GM23338 (cell line): ENCODE measurements around the gene GFI1B. TPM values are rescaled to one million over a fixed set of nuclear protein-coding genes. Genes with fewer than 3 reads are reported as not detected.

Experiments used
- ATAC-seq: fragments of 200-7000 bp; cut with Tn5 transposase; 3 replicates; pipeline ENCODE4 v1.9.1; 2020
- DNase-seq: peaks from one replicate; pipeline ENCODE4 v3.0.0-alpha.2; 2015; ENCODE audit warnings: low spot score
- H2AFZ ChIP-seq: fragments of 200-600 bp; sonication (generic); 2 replicates; pipeline ENCODE4 v1.8.0; 2016; ENCODE audit warnings: antibody characterized with exemption, mild to moderate bottlenecking, moderate library complexity
- H3F3A ChIP-seq: fragments of 200-600 bp; sonication (generic); replicated peaks from 2 replicates; pipeline ENCODE4 v1.8.0; 2017; ENCODE audit warnings: antibody characterized with exemption, mixed run types, low read depth
- H3K27ac ChIP-seq: fragments of 200-600 bp; sonication (generic); 2 replicates; pipeline ENCODE4 v1.6.1; 2016; ENCODE audit warnings: low read depth
- H3K27me3 ChIP-seq: fragments of 200-600 bp; sonication (generic); 2 replicates; pipeline ENCODE4 v1.8.0; 2016; ENCODE audit warnings: mild to moderate bottlenecking, mixed run types, moderate library complexity; ENCODE audit not compliant: insufficient read depth
- H3K36me3 ChIP-seq: fragments of 200-600 bp; sonication (generic); 2 replicates; pipeline ENCODE4 v1.8.0; 2016; ENCODE audit warnings: mild to moderate bottlenecking; ENCODE audit not compliant: insufficient read depth
- H3K4me1 ChIP-seq: fragments of 200-600 bp; sonication (generic); 2 replicates; pipeline ENCODE4 v1.8.0; 2016; ENCODE audit warnings: mild to moderate bottlenecking, moderate library complexity; ENCODE audit not compliant: insufficient read depth
- H3K4me2 ChIP-seq: fragments of 200-600 bp; sonication (generic); 2 replicates; pipeline ENCODE4 v1.7.1; 2017; ENCODE audit warnings: mixed run types
- H3K4me3 ChIP-seq: fragments of 200-600 bp; sonication (generic); 2 replicates; pipeline ENCODE4 v1.6.1; 2016; ENCODE audit warnings: mixed run types
- H3K79me2 ChIP-seq: fragments of 200-600 bp; sonication (generic); replicated peaks from 2 replicates; pipeline ENCODE4 v1.8.0; 2017; ENCODE audit warnings: mild to moderate bottlenecking; ENCODE audit not compliant: insufficient read depth
- H3K9me2 ChIP-seq: fragments of 200-600 bp; sonication (generic); 2 replicates; pipeline ENCODE4 v1.8.0; 2017; ENCODE audit not compliant: insufficient read depth
- H4K20me1 ChIP-seq: fragments of 200-600 bp; sonication (generic); replicated peaks from 2 replicates; pipeline ENCODE4 v1.8.0; 2017; ENCODE audit warnings: mild to moderate bottlenecking; ENCODE audit not compliant: insufficient read depth
- H3K27ac Mint-ChIP-seq: 2 replicates; pipeline ENCODE4 v1.8.0; 2020; ENCODE audit warnings: inconsistent platforms, mild to moderate bottlenecking, moderate library complexity, mixed read lengths
- H3K27me3 Mint-ChIP-seq: 3 replicates; pipeline ENCODE4 v1.8.0; 2022; ENCODE audit warnings: low read depth, mild to moderate bottlenecking, moderate library complexity, mixed read lengths, inconsistent platforms; ENCODE audit not compliant: insufficient read depth, poor library complexity
- H3K36me3 Mint-ChIP-seq: 3 replicates; pipeline ENCODE4 v1.8.0; 2021; ENCODE audit warnings: low read depth, mild to moderate bottlenecking, inconsistent platforms, moderate library complexity, mixed read lengths
- H3K4me1 Mint-ChIP-seq: 3 replicates; pipeline ENCODE4 v1.8.0; 2020; ENCODE audit warnings: mild to moderate bottlenecking, inconsistent platforms, mixed read lengths
- H3K4me3 Mint-ChIP-seq: 3 replicates; pipeline ENCODE4 v1.8.0; 2021; ENCODE audit warnings: moderate library complexity, mild to moderate bottlenecking, inconsistent platforms, mixed read lengths
- H3K9me3 Mint-ChIP-seq: 3 replicates; pipeline ENCODE4 v1.8.0; 2020; ENCODE audit warnings: moderate library complexity, mild to moderate bottlenecking, inconsistent platforms, mixed read lengths
- EZH2 ChIP-seq: fragments of 200-600 bp; sonication (generic); IDR thresholded peaks from one replicate; pipeline ENCODE4 v1.8.0; 2017; ENCODE audit warnings: antibody characterized with exemption, mild to moderate bottlenecking, low read depth; ENCODE audit not compliant: unreplicated experiment
- EZH2phosphoT487 ChIP-seq: fragments of 200-600 bp; sonication (generic); IDR thresholded peaks from one replicate; pipeline ENCODE4 v1.8.1; 2018; ENCODE audit warnings: antibody characterized with exemption; ENCODE audit not compliant: unreplicated experiment
- JUNB ChIP-seq: IDR thresholded peaks from one replicate; pipeline ENCODE4 v1.6.1; 2016; ENCODE audit warnings: antibody characterized with exemption; ENCODE audit not compliant: unreplicated experiment
- ZNF331 ChIP-seq: fragments of 250-450 bp; sonication (Bioruptor Pico); IDR thresholded peaks from 2 replicates; pipeline ENCODE4 v1.5.0; 2020; ENCODE audit warnings: low read depth, mild to moderate bottlenecking, moderate library complexity
- ZNF462 ChIP-seq: fragments of 250-450 bp; sonication (Bioruptor Pico); IDR thresholded peaks from 2 replicates; pipeline ENCODE4 v1.5.0; 2020; ENCODE audit warnings: mild to moderate bottlenecking, moderate library complexity
- polyA plus RNA-seq: library from polyadenylated mRNA; unstranded; fragments of >200 nt; fragmentation: Nextera tagmentation; extraction: Ambion mirVana; gene quantifications from 2 replicates; pipeline ENCODE4 v1.2.1, GENCODE V29; 2016
- total RNA-seq: library from RNA; depleted of rRNA; stranded (reverse); fragments of >200 nt; shearing (Covaris generic); gene quantifications from 2 replicates; pipeline ENCODE4 v1.2.3, GENCODE V29; 2014

GFI1B gene
- total and polyA plus RNA-seq, 2 experiments from 2014 or later = 0.38 TPM; not detected in 1

- Histone ChIP-seq H3K4me1 (peaks cover 31% of the 10 kb centered on the region), H3K4me3 (no peak overlapping the region), H3F3A (no peaks in the 10 kb centered on the region), H2AFZ (peak overlapping the region; percentile 38), H4K20me1 (no peaks in the 10 kb centered on the region; the same call in 1 of the 2 replicates), H3K27me3 (no peaks in the 10 kb centered on the region), H3K79me2 (peaks cover 31% of the 10 kb centered on the region), H3K4me2 (0 out of 2 replicates have a peak overlapping the region, but pooled peaks have one; percentile 35), H3K36me3 (no peaks in the 10 kb centered on the region), H3K9me2 (no peaks in the 10 kb centered on the region), H3K27ac (no peak overlapping the region)
- Mint-ChIP-seq H3K9me3 (no peaks in the 10 kb centered on the region; the same call in 2 of the 3 replicates), H3K36me3 (no peaks in the 10 kb centered on the region), H3K4me1 (peaks cover 47% of the 10 kb centered on the region), H3K27me3 (peaks cover 14% of the 10 kb centered on the region), H3K27ac (no peak overlapping the region), H3K4me3 (no peak overlapping the region)
- no peak for DNase-seq
- ATAC-seq = no peak
- TF ChIP-seq EZH2 = no peak
- no peak for TF ChIP-seq EZH2phosphoT487
- no peak for TF ChIP-seq ZNF331 (CRISPR knock-in tag)
- no peak for TF ChIP-seq JUNB
- no peak for TF ChIP-seq ZNF462 (CRISPR knock-in tag)
Measured at GRCh38 chr9:132946211-132946610, 32.3 kb upstream of the GFI1B start.
